RCC 7860 (cell line): Measurements from ENCODE around the gene CBX4.

Experiments
- DNase-seq: peaks from one replicate; pipeline ENCODE4 v3.0.0-alpha.2; 2015; ENCODE audit warnings: low spot score
- FAIRE-seq: peaks from 2 replicates; lab custom pipeline; 2012; peaks lifted over from hg19 to GRCh38; lab: Jason Lieb, UNC

CBX4 gene

DNA sequence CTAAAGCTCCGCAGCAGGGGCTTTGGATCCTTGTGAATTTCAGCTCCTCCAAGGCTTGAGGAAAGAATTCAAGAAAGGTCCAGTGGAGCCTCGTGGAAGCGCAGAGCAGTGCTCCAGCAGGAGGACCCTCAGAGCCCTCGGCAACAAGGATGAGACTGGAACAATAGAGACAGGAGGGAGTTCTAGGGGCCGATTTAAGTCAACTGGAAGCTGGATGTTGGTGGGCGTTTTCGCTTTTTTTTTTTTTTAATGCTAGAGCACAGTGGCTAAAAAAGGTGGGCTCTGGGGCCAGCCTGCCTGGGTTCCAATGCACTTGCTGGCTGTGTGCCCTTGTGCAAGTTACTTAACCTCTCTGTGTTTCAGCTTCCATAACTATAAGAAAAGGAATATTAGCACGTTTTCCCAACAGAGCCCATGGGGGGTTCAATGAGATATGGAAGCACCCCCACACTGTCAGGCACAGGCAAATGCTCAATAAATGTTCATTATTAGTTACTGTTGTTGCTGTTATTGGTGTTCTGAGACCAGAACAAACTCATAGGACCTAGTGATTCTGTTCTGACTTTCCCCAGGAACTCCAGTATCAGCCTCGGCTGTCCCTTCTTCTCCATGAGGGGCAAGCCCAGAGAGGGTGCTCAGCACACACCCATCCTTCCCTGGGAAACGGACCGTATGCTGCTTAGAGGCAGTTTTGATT lies 37.1 kb downstream of the CBX4 start:
- FAIRE-seq (no peak), DNase-seq (no peak)

DNA sequence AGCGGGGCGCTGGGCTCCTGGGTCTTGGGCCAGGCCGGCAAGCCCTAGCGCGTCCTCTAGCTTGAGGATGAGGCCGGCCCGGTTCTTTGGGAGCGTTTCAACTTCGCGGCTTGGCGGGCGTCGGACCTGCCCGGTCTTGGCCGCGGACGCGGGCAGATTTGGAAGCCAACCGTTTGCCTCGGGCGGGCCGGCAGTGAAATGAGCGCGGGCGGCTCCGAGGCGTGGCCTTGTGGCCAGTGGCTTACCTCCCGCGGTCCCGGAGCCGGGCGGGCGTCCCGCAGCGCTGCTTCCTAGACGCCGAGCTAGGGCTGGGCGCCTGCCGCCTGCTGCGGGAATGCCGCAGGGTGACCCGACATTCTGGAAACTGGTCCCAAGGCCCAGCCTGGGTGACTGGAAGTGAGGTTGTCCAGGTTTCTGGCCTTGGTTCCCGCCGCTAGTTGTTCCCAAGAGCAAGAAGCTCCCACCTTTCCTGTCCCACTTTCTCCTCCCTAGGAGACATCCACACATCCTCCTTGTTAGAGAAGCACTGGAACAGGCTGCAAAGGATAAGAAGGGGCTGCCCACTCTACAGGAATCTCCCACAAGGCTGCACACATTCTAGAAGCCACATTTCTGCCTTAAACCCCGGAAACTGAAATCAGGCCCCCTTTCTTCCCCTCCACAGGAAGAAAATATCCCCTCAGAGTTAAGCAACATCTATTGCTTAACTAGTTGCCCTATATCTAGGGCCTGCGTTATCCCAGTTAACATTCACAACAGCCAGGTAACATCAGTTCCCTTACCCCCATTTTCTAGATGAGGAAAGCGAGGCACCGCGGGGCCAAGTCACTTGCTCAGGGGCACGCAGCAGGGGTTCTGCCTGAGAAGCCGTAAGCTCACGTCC lies 37.8 kb downstream of the CBX4 start:
- no peak for FAIRE-seq
- DNase-seq: peak; percentile 55

DNA sequence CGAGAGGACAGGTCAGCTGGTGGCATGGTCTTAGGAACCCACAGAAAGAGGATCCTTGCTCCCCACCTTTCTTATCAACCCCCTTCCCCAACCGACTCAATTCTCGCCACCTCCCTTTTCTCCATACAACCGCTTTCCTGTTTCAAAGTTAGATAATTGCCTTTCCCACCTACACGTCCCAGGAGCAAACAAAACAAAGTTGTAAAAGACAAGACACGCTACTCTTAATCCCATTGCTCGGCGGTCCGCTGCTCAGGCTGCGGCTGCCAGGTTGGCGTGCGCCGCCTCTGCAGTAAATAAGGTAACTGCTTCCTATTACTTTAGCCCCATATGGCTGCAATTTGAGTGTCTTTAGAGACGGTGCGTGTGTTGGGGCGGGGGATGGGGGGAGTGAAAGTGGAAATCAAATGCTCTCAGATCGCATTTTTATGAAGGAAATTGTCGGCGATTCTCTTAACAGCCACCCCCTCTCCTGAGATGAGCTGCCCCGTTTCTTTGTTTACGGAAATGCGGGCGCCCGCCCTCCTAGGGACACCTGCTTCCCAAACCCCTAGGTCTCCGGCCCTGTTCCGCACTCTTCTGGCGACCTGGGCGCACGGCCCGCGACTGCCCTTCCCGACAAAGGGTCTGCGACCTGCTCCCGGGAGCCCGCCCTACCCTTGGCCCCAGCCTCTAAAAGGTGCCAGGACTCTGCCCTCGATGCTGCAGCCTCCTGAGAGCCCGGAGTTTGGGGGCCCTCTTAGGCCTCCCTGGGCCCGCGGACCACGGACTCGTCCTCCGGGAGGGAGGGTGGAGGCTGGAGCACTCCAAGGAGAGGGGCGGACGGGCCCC lies 38.7 kb downstream of the CBX4 start:
- DNase-seq (no peak), FAIRE-seq (no peak)

DNA sequence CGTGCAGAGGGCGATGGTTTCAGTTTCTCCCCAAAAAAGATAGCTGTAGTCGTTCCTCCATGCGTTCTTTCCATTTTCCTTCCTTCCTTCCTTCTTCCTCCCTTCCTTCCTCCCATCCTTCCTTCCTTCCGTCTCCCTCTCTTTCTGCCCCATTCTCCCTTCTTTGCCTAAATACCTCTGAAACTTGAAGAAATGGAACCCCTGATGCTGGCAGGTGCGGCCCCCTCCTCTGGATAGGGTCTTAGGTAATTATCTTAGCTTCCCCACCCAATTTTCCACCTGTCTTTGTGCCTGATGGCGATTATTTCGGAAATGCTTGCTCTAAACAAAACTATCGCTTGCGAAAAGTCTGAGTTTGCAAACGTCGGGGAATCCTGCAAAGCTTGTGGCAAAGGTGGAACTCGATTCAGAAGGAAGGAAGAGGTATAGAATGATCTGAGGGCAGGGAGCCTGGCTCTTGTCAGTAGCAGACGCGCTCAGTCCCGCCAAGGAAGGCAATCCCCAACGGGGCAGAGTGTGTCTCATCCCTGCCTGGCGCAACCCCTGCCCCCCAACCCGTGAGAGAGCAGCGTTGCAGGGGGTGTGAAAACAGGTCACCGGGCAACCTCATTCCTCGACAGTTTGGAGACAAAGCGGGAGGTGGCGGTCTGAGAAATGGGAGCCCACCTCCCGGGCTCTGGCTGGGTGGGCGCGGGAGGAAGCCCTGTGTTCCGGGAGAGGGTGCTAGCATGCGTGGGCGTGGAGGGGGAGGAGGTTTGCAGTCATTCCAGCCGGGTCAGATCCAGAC lies 39.5 kb downstream of the CBX4 start:
- FAIRE-seq (no peak), DNase-seq (no peak)

DNA sequence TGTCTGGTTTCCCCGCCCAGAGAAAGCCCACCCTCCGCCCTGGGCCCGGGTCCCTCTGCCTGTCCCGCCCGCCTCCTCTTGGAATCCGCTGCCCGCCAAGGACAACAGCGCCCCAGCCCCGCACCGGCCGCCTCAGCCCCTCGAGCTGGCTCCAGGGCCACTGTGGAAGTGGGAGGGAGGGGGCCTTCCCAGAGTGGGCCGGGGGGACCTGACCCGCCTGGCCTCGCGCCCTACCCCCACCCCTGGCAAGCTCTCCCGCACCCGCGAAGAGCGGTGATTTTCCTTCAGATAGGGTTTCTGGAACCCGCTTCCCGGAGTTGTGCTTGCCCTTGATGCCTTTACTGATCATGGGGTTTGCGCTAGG lies 40.1 kb downstream of the CBX4 start:
- DNase-seq (no peak), FAIRE-seq (no peak)

DNA sequence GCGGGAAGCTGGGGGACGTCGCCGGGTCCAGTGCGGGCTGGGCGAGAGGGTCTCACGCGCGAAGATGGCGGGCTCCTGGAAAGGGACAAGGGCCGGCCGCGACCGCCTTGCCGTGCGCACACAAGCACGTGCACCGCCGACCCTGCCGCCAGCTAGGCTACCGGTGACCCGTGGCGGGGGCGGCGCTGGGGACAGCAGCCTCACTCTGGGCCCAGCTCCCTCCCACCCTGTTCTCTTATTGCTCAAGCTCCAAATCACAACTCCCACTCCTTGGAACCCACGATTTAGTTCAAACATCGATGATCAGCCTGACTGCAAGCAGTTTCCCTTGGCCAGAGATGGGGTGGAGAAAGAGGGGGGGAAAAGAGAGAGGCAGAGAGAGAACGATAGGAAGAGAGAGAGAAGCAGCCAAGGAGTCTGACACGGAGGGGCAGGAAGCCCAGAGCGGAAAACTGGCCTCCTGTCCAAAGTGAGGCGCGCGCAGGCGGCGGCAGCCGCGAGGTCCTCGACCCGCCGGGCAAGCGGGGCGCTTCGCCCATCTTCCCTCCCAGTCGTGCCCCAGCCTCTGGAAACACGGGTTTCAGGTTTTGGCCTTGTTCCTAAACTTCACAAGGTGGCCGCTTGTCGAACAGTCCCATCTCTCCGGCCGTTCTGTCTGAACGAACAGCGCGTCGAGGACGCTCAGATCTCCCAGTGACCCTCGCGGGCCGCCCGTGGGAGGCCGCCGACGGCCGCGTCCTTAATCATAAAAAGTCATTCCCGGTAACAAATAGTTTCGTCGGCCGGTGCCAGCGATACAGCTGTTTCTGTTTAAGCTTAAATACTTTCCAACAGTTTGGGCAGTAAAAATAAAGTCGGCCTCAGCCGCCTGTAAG lies 40.7 kb downstream of the CBX4 start:
- DNase-seq (no peak), FAIRE-seq (no peak)

DNA sequence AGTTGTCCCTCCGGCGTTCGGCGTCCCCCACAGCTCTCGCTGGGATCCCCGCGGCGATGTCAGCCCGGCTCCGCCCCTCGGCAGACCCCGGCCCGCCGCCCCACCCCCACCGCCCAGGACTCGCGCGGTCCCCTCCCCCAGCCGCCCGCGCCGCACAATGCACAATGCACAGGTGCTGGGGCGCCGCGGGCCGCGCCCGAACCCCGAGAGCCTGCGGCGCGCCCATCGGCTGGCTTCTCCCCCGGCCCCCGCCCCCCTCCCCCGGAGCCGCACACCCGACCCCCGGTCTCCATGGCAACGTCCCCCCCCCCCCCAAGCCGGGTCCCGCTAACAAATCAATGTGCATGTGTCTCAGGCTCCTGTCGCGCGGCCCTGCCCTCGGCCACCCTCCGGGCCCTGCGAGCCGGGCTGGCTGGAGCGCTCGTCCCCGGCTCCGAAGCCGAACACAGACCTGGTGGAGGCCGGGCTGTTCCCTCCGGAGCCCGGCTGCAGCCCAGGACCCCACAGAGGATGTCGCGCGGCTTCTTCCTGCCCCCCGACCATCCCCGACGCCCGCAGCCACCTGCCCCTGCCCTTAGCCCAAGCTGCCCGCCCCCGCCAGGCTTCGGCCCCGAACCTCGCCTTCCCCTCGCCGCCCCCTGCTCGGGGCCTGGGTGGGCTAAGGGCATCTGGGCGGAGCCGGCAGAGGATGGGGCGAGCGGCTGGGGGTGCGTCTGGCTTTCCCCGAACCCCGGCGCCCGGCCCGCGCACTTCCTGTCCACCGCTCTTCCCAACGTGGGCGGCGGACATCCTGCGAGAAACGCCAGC lies 41.5 kb downstream of the CBX4 start:
- DNase-seq: no peak
- FAIRE-seq: no peak

DNA sequence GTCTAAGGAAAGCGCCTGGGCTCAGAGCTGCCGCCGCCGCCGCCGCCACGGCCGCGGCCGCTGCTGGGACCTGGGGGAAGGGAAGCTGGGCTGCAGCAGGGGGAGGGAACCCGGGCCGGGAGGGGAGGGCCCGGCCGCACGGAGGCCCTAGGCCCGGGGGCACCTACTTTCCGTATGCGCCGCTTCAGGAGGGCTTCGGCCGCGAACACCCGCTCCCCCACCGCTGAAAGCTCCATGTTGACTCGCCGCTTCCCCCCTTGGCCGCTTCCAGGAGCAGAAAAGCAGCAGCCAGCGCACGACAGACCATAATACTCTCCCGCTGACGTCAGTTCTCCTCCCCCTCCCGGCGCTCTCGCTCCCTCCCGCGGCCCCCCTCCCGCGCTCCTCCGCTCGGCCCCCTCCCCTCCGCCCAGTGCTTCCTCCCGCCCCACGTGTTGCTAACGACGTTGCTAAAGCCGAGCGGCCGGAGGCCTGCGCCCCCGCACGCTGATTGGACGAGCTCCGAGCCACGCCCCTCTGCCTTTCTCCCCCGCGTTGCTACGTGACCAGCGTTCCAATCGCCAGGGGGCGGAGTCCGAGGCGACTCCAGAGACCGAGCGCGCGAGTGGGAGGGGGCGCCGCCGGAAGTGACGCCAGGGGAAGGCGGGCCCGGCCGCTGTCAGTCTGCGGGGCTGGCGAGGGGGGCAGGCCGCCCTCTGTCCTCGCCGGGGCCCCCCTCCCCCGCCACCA lies 42.3 kb downstream of the CBX4 start, which contains the start of gene CBX8:
CBX8 (minus strand) TSS at position 315 of the 729 bp plus-strand sequence; CDS start at position 236, 79 bp downstream.
- DNase-seq (peak; percentile 98), FAIRE-seq (peak; percentile 82)

DNA sequence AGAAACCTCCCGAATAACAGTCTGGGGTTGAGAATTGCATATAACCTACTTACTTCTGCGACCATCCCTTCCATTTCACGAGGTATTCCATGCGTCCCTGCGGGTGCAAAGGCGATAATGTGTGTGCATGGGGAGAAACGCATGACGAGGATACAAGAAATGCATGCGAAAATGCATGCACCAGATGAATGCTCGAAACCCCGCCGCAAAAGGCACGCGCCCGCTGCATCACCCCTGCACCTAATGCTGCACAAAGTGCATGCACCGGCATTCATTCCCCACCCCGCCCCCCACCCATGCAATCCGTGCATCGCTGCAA lies 42.8 kb downstream of the CBX4 start:
- DNase-seq (no peak), FAIRE-seq (no peak)

DNA sequence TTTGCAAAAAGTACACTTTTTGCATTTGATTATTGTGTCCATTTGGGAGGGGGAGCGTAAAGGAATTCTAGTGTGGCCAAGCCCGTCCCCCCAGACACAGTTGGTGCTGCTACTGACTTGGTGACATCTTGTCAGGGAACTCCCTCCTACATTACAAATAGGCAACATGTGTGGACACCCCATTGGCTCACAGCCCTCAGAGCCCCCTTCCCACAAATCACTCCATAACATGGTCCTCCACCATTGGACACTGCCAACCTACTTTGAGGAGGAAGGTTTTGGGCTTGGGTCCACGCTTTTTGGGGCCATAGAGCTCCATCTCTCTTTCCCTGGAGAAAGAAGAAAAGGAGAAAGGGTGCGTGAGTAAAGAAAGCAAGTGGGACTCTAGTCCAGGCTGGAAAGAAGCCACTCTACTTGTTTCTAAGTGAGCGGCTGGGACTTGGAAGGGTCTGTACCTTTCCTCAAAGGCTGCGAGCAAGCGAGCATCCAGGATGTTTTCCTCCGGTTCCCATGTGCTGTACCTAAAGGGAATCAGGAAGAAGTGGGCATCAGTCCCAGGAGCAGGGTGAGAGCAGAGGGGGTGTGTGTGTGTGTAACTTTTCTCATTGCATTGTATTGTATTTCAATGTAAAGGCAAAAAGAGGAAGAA lies 43.3 kb downstream of the CBX4 start:
- FAIRE-seq (no peak), DNase-seq (no peak)

DNA sequence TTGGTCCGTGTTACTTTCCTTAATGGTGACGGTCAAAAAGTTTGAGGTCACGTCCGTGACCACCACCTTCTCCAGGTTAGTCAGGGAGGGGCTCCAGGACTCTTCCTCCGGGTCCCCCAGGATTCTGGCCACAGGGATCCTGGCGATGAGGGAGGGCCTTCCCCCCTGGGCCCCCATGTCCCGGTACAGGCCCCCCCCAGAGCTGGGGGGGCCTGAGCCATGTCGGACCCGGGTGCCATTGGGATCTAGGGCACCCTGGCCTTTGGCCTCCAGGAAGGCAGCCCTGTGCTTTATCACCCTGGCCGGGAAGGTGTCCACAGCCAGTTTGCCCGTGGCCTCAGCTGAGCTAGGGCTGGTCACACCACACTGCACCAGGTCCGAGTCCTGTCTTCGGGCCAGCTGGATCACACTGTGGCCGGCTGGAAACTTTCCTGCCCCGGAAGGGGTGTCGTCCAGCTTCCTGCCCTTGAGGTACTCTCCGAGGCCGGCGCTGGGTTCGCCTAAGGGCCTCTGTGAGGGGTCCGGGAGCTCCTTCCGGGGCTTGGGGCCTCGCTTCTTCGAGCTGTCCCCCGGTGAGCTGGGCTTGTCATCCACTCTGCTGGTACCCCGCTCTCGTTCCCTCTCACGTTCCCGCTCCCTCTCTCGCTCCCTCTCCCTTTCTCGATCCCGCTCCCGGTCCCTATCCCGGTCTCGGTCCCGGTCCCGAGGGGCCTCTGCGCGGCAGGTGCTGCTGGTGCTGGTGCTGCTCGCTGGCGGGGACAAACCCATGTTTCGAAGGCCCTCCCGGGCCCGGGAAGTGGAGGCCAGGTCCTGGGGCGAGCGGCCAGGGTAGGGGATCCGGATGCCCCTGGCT lies 44.4 kb downstream of the CBX4 start:
- FAIRE-seq: no peak
- DNase-seq: no peak

DNA sequence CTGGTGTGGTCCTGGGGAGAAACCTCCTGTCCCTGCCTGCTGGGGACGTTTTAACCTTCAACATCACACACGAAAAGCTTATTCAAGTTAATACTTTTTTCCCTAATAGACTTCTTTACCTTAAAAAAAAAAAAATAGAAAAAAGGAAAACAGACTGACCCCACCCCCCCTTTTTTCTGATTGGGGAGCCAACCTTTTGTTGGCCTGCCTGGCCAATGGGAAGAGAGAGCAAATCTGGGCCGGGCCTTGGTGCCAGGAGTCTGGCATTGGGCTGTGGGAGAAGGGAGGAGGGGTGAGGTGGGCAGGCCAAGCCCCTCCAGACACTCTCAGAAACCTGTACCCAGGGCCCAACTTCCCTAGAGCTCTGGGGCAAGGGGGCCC lies 45.3 kb downstream of the CBX4 start:
- no peak for FAIRE-seq
- DNase-seq: no peak

DNA sequence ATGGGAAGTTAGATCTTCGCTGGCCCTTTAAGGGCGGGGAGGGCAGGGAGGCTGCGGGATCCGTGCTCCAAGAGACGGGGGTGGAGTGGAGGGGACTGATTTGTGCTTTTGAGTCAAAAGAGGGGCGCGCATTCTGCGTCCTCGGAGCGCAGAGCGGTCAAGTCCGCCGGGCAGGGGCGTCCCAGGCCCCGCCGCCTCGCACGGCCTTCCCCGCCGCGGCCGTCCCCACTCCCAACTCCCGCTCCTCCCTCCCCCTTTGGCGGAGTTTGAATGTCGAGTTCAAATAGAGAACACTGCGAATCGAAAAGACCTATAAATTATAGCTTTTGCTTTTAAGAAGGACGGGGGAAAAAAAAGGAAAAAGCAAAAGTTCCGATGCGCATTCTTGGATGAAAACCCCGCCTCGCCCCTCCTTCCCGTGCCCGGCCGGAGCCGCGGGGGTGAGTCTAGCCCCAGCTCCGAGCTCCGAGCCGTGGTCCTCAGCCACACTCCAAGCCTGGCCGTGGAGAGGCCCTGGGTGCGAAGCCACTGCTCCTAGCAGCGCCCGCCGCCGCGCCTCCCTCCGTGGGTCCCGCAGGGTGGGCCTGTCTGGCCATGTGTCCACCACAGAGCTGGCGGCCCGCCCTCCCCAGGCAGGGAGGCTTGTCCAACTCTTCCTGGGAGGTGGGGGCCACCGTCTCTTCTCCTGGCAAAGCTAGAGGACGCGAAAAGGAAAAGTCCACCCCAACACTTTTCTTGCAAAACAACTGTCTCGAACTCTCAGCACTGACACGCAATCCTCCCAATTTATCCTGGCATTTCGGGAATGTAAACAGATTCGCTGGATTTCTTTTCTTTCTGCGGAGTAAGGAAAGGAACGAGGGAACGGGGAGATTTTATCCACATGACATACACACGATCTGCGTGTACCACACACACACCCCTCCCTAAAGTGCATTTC lies 46.0 kb downstream of the CBX4 start:
- DNase-seq: no peak
- FAIRE-seq: no peak

DNA sequence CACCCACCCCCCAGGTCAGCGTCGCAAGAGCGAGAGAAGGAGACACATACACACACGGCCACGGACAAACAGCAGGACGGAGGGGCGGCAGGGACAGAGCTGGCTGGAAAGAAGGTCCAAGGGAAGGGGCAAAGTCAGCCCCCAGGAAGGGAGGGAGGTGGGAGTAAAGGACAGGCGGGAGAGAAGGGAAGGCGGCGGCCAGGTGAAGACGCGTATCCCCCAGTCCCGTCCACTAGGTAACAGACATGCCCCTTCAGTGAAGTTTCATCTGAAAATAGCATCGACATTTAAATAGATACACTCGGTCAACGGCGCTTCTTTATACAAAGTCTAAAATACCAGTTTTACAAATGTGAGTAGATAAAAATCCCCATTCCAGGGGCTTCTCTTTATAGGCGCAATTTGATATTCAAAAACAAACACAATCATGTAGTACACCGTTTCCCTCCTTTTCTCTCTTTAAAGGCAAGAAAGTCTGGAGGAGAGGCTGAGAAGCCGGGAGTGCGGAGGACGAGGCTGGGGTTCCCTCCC lies 46.8 kb downstream of the CBX4 start:
- FAIRE-seq (no peak), DNase-seq (no peak)

DNA sequence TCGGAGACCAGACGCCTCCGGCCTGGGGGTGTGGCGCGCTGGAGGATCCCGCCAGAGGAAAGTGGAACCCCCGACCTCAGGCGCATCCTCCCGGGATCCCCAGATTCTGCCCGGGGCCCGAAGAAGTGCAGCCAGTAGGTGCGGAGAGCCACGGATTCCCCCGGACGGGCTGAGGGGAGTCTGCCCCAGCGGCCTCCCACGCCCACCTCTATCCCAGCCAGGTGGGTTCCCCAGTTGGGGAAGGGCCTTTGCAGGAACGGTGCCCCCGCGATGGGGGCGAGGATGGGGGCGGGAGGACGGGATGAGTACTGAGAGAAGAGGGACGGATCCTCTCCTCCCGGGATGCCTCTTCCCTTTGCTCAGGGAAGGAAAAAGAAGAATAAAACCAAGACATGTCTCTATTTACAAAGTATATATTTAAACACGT lies 47.5 kb downstream of the CBX4 start:
- DNase-seq: no peak
- no peak for FAIRE-seq
